HG03439 (cell line): ENCODE results near the gene FAM193B.
"Not testable (repeated sequence)": the region's sequence is repeated elsewhere in the genome, so short reads cannot be mapped to it uniquely, and the experiment has no call there.

Experiments
- ATAC-seq: cut with Tn5 transposase; IDR thresholded peaks from one replicate; pipeline ENCODE4 v1.9.1; 2021; ENCODE audit warnings: mild to moderate bottlenecking, moderate library complexity; ENCODE audit not compliant: unreplicated experiment

The FAM193B gene

GRCh38 chr5:177490311-177490991, 63.9 kb downstream of the FAM193B start:
- ATAC-seq = no peak

GRCh38 chr5:177489119-177489716, 65.1 kb downstream of the FAM193B start:
- ATAC-seq = no peak

- no peak for ATAC-seq
These were observed 66.4 kb downstream of the FAM193B start for GRCh38 chr5:177487975-177488374.

GRCh38 chr5:177487144-177487543, 67.2 kb downstream of the FAM193B start:
- ATAC-seq = no peak

GRCh38 chr5:177486256-177486655, 68.1 kb downstream of the FAM193B start:
- ATAC-seq = no peak

GRCh38 chr5:177485753-177486152, 68.6 kb downstream of the FAM193B start:
- ATAC-seq = not testable (repeated sequence)

GRCh38 chr5:177484902-177485549, 69.3 kb downstream of the FAM193B start:
- no peak for ATAC-seq

- ATAC-seq = no peak
These were observed 70.1 kb downstream of the FAM193B start for GRCh38 chr5:177483994-177484901.

GRCh38 chr5:177483042-177483441, 71.3 kb downstream of the FAM193B start:
- ATAC-seq = no peak

- no peak for ATAC-seq
These were observed 72.0 kb downstream of the FAM193B start for GRCh38 chr5:177482359-177482795.

GRCh38 chr5:177479774-177480173, 74.6 kb downstream of the FAM193B start:
- no peak for ATAC-seq

GRCh38 chr5:177478711-177479646, 75.4 kb downstream of the FAM193B start:
- ATAC-seq = no peak

GRCh38 chr5:177477701-177478477, 76.5 kb downstream of the FAM193B start:
- ATAC-seq = no peak

GRCh38 chr5:177476531-177477233, 77.7 kb downstream of the FAM193B start:
- no peak for ATAC-seq

- no peak for ATAC-seq
These were observed 78.6 kb downstream of the FAM193B start for GRCh38 chr5:177475563-177476427.

GRCh38 chr5:177474846-177475562, 79.4 kb downstream of the FAM193B start:
- ATAC-seq = no peak

GRCh38 chr5:177474002-177474476, 80.3 kb downstream of the FAM193B start:
- ATAC-seq = no peak
